GM19043 (cell line): Measurements from ENCODE around the gene ATP6V1F.

Experiments used
- ATAC-seq: cut with Tn5 transposase; IDR thresholded peaks from one replicate; pipeline ENCODE4 v1.9.1; 2021; ENCODE audit warnings: low read depth; ENCODE audit not compliant: unreplicated experiment

The ATP6V1F gene

GRCh38 chr7:128847721-128848211 lies 14.9 kb upstream of the ATP6V1F start:
- no peak for ATAC-seq

DNA sequence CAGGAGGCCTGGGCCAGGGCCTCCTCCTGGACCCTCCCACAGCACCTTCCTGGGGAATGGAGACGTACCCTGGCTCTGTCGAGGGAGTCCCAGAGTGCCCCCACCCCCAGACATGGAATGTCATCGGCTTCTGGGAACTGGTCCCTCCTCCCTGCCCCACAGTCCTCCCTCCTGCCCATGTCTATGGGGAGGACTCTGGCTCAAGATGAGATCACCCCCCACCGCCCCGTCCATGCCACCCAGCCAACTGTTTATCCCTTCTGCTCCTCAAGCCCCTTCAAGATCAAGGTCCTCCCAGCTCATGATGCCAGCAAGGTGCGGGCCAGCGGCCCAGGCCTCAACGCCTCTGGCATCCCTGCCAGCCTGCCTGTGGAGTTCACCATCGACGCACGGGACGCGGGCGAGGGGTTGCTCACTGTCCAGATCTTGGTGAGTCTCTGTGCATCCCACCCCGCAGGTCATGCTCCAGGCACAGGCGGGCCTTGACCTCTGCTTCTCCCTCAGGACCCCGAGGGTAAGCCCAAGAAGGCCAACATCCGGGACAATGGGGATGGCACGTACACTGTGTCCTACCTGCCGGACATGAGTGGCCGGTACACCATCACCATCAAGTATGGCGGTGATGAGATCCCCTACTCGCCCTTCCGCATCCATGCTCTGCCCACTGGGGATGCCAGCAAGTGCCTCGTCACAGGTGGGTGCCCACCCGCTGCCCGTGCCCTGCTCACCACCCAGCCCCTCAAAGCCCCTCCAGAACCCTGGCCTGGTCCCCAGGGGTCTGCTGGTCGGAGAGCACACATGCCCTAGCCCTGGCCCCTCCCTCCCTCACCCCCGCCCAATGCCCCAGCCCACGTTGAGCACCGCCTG lies 14.1 kb upstream of the ATP6V1F start:
- ATAC-seq = no peak

DNA sequence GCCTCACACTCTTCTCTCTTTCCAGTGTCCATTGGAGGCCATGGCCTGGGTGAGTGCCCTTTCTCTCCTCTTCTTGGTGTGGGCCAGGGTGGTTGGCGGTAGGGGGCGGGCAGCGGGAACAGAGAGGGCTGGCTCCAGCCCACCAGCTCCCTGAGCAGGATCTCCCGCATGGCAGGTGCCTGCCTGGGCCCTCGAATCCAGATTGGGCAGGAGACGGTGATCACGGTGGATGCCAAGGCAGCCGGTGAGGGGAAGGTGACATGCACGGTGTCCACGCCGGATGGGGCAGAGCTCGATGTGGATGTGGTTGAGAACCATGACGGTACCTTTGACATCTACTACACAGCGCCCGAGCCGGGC lies 13.5 kb upstream of the ATP6V1F start:
- no peak for ATAC-seq

GRCh38 chr7:128849804-128850490 lies 12.7 kb upstream of the ATP6V1F start:
- no peak for ATAC-seq

DNA sequence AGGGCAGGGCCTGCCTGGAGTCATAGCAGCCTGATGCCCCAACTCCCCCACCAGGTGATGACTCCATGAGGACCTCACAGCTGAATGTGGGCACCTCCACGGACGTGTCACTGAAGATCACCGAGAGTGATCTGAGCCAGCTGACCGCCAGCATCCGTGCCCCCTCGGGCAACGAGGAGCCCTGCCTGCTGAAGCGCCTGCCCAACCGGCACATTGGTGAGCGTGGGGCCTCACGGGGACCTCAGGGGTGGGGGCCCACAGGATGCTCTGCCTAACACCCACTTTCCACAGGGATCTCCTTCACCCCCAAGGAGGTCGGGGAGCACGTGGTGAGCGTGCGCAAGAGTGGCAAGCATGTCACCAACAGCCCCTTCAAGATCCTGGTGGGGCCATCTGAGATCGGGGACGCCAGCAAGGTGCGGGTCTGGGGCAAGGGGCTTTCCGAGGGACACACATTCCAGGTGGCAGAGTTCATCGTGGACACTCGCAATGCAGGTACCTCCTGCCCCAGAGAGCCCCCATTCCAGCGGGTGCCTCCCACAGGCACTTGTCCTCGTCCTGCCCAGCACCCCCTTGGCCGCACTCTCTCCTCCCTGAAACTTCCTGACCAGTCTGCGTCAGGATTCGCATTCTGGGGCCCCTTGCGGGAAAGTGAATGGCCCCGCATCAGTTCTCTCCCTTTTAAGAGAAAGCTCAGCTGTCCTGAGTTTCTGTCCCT lies 10.0 kb upstream of the ATP6V1F start:
- no peak for ATAC-seq

GRCh38 chr7:128853799-128854198 lies 8.9 kb upstream of the ATP6V1F start:
- ATAC-seq = no peak

DNA sequence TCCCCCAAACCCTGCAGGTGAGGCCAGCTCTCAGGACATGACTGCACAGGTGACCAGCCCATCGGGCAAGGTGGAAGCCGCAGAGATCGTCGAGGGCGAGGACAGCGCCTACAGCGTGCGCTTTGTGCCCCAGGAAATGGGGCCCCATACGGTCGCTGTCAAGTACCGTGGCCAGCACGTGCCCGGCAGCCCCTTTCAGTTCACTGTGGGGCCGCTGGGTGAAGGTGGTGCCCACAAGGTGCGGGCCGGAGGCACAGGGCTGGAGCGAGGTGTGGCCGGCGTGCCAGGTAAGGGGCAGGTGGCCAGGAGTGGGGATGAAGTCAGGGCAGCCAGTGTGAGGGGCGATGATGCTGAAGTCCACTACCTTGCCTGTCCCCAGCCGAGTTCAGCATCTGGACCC lies 8.3 kb upstream of the ATP6V1F start:
- ATAC-seq = no peak

GRCh38 chr7:128855559-128855958 lies 7.1 kb upstream of the ATP6V1F start:
- no peak for ATAC-seq

- ATAC-seq = no peak
Measured at GRCh38 chr7:128856001-128856718, 6.5 kb upstream of the ATP6V1F start.

DNA sequence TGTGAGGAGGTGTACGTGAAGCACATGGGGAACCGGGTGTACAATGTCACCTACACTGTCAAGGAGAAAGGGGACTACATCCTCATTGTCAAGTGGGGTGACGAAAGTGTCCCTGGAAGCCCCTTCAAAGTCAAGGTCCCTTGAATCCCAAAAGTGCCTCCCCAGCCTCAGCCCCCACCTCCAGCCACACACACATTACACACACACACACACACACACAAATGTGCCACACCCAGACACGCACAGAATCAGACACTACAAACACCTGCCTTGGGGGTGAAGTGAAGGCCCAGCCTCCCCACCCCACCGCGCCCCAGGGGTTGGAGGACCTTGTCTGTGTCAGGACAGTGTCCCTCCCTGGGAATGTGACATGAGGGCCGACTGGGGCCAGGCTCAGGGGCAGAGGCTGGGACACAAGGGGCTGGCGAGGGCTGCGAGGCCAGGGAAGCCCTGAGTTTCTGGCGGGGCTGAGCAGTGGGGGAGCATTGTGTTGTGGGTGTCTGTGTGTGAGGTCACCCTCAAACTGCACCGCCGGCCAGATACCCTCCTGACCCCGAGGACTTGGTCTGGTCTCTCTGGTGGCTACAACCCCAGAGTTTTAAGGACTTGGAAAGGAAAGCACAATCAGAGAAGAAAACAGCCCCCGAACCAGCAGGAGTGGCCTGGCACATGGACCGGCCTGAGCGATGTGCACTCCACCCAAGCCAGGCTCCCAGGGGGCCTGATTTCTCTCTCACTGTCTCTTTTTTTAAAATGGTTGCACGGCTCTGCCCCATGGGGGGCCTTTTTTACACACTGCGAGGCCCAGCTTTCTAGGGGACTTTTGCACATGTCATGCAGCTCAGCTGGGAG lies 4.0 kb upstream of the ATP6V1F start:
- ATAC-seq = no peak

DNA sequence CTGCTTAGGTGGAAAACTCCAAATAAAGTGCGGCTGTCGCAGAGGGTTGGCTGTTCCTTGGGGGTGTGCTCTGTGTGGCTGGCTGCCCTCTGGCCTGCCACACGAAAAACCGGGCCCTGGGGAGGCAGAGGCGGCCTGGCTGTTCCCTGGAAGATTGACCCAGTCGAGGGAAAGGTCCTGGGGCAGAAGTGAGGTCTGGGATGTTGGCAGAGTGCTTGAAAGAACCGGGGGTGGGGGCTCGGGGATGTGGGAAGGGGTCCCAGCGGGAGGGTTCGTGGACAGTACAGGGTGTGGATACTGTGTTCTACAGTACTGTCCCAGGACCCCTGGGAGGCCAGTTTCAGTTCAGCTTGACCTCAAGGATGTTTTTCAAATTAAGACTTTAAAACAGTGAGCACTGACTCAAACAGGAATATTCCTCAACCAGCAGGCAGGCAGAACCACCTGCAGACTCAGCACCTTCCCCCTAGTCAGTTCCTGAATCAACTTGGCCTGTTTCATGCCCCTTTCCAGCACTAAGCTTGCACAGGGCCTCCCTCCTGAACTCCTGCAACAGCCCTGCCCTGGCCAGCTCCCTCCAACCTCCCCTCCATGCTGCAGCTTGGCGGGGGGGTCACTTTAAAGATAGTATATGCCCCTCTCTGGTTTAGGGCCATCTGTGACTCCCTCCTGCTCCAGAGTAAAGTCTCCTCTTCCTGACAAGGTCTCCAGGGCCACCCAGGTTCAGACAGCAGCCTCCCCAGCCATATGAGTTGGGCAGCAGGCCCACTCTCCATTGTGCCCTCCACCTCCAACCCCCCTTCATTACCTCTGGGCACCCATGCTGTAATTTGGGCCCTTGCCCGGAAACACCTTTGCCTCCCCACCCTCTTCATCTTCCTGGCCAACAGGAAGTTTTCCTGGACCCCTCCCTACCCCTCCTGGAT lies 3.2 kb upstream of the ATP6V1F start:
- no peak for ATAC-seq

GRCh38 chr7:128860158-128861073 lies 2.2 kb upstream of the ATP6V1F start:
- no peak for ATAC-seq

GRCh38 chr7:128861957-128862570 lies 592 bp upstream of the ATP6V1F start:
- ATAC-seq = no peak

- ATAC-seq = no peak
Measured at GRCh38 chr7:128863433-128863989, 855 bp downstream of the ATP6V1F start.

- ATAC-seq = no peak
Measured at GRCh38 chr7:128865303-128865702, 2.6 kb downstream of the ATP6V1F start.

DNA sequence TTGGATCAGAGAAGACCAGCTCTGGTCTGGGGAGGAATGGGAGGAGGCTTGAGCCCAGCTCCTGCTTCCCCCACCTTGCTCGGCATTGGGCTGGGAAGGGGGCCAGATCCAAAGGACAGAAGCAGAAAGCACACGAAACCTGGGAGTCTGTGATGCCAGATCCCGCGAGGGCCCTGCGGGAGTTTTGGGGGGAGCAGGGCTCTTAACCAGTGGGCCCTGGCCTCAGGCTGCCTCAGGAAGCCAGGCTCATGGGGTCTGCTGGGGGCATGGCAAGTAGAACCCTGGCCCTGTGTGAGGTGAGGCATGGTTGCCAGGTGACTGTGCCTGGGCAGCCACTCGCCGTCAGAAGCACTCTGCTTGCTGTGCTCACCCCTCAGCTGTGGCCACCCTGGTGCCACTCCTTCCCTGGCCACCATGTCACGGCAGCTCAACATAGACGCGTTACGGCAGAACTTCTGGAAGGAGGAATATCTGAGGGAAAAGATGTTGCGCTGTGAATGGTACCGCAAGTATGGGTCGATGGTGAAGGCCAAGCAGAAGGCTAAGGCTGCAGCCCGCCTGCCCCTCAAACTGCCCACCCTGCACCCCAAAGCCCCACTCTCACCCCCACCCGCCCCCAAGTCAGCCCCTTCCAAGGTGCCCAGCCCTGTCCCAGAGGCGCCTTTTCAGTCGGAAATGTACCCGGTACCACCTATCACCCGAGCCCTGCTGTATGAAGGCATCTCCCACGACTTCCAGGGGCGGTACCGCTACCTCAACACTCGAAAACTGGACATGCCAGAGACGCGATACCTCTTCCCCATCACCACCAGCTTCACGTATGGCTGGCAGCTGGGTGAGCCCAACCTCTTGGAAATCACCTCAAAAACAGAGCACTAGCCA lies 3.6 kb downstream of the ATP6V1F start:
- no peak for ATAC-seq
